HG03066 (cell line): Measurements from ENCODE around the gene RASA3.
"Not testable (repeated sequence)": the region's sequence is repeated elsewhere in the genome, so short reads cannot be mapped to it uniquely, and the experiment has no call there.

Experiments
- ATAC-seq: cut with Tn5 transposase; IDR thresholded peaks from one replicate; pipeline ENCODE4 v1.9.1; 2021; ENCODE audit warnings: low read depth; ENCODE audit not compliant: unreplicated experiment

Gene RASA3

GRCh38 chr13:114089341-114089740, 43.1 kb downstream of the RASA3 start:
- ATAC-seq: no peak

- ATAC-seq: no peak
Measured at GRCh38 chr13:114088863-114089262, 43.6 kb downstream of the RASA3 start.

- no peak for ATAC-seq
Measured at GRCh38 chr13:114088234-114088633, 44.2 kb downstream of the RASA3 start.

GRCh38 chr13:114087430-114087829, 45.0 kb downstream of the RASA3 start:
- ATAC-seq: no peak

GRCh38 chr13:114082849-114083645, 49.4 kb downstream of the RASA3 start:
- no peak for ATAC-seq

GRCh38 chr13:114081761-114082681, 50.4 kb downstream of the RASA3 start:
- ATAC-seq: no peak

- ATAC-seq: no peak
Measured at GRCh38 chr13:114080739-114081561, 51.5 kb downstream of the RASA3 start.

GRCh38 chr13:114079601-114080536, 52.6 kb downstream of the RASA3 start:
- no peak for ATAC-seq

GRCh38 chr13:114078461-114079451, 53.7 kb downstream of the RASA3 start:
- no peak for ATAC-seq

GRCh38 chr13:114077933-114078325, 54.5 kb downstream of the RASA3 start:
- ATAC-seq: no peak

- ATAC-seq: no peak
Measured at GRCh38 chr13:114077099-114077932, 55.1 kb downstream of the RASA3 start.

- no peak for ATAC-seq
Measured at GRCh38 chr13:114076329-114077090, 55.9 kb downstream of the RASA3 start.

- ATAC-seq: not testable (repeated sequence)
Measured at GRCh38 chr13:114075811-114076210, 56.6 kb downstream of the RASA3 start.

GRCh38 chr13:114074671-114075315, 57.6 kb downstream of the RASA3 start:
- ATAC-seq: no peak

- no peak for ATAC-seq
Measured at GRCh38 chr13:114073881-114074612, 58.4 kb downstream of the RASA3 start.

- no peak for ATAC-seq
Measured at GRCh38 chr13:114072421-114072820, 60.0 kb downstream of the RASA3 start.
